BE2C (cell line): ENCODE results near the gene CIB2.

Experiments
- DNase-seq: peaks from one replicate; pipeline ENCODE4 v3.0.0-alpha.2; 2020
- H3K27me3 ChIP-seq: fragments of 250-450 bp; sonication (Bioruptor Pico); 2 replicates; pipeline ENCODE4 v1.5.1; 2020; ENCODE audit warnings: mild to moderate bottlenecking
- H3K36me3 ChIP-seq: fragments of 250-450 bp; sonication (Bioruptor Pico); 2 replicates; pipeline ENCODE4 v1.5.1; 2020; ENCODE audit warnings: mild to moderate bottlenecking
- H3K4me1 ChIP-seq: fragments of 250-450 bp; sonication (Bioruptor Pico); 2 replicates; pipeline ENCODE4 v1.5.1; 2020
- H3K4me3 ChIP-seq: 2 replicates; pipeline ENCODE4 v1.5.1; 2011; ENCODE audit warnings: low read depth, low read length
- H3K9me3 ChIP-seq: fragments of 250-450 bp; sonication (Bioruptor Pico); 2 replicates; pipeline ENCODE4 v1.5.1; 2020
- TF ChIP-seq, protein P1 (sequence below): IDR thresholded peaks from 2 replicates; pipeline ENCODE4 v1.5.1; 2012; ENCODE audit warnings: mild to moderate bottlenecking, low read depth, low read length

CIB2 gene

DNA sequence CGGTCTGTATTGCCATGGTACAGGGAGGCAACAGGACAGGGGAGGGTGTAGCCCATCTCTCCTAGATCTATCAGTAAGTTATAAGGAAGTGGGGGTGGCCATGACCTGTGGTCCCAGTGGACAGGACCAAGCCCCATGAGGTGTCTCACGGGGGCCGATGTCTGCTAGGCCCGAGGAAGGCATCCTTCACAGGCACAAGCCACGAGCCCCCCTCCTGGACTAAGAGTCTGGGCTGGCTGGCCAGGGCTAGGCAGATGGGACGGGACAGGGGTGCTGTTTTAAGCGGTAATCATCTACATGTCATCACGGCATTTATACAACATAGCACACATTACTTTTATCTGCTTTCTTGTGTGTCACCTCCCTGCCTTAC, 51.2 kb downstream of the CIB2 start:
- no peak for DNase-seq
- H3K9me3 ChIP-seq = no peaks in the 10 kb centered on the region
- H3K36me3 ChIP-seq = no peaks in the 10 kb centered on the region
- H3K4me1 ChIP-seq = no peaks in the 10 kb centered on the region
- TF ChIP-seq, protein P1, sequence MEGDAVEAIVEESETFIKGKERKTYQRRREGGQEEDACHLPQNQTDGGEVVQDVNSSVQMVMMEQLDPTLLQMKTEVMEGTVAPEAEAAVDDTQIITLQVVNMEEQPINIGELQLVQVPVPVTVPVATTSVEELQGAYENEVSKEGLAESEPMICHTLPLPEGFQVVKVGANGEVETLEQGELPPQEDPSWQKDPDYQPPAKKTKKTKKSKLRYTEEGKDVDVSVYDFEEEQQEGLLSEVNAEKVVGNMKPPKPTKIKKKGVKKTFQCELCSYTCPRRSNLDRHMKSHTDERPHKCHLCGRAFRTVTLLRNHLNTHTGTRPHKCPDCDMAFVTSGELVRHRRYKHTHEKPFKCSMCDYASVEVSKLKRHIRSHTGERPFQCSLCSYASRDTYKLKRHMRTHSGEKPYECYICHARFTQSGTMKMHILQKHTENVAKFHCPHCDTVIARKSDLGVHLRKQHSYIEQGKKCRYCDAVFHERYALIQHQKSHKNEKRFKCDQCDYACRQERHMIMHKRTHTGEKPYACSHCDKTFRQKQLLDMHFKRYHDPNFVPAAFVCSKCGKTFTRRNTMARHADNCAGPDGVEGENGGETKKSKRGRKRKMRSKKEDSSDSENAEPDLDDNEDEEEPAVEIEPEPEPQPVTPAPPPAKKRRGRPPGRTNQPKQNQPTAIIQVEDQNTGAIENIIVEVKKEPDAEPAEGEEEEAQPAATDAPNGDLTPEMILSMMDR = no peak
- H3K4me3 ChIP-seq = no peak overlapping the region
- no peaks in the 10 kb centered on the region for H3K27me3 ChIP-seq

DNA sequence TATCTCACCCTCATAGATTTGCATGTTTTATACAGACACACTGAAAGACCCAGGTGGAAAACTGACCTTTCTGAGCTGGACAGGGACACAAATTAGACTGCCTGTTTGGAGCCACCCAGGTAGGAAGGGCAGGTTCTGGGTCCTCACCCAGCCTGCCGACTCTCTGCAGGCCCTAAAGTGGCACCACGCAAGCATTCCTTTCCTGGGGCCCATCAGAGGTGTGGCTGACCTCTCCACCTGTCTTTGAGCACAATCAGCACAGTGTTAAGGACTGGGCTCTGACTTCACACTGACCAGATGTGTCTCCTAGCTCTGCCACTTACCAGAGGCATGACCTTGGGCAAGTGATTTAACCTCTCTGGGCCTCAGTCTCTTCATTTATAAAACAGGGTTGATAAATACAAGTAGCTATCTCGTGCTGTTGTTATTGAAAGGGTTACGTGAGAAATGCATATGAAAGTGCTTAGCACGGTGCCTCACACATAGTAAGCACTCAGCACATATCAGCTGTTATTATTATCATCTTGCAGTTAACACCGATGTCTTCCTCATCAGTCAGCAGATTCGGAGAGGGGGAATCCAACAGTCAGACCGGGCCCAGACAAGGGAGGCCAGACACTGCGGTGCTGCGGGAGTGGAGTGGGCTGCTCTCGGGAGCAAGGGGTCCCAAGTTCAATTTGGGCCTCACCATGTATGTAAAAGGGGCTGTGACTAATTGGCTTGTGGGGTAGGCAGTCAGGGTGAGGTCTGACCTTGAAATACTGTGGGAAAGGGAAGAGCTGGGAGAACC, 51.8 kb downstream of the CIB2 start:
- no peak overlapping the region for H3K4me3 ChIP-seq
- H3K4me1 ChIP-seq = no peaks in the 10 kb centered on the region
- no peaks in the 10 kb centered on the region for H3K36me3 ChIP-seq
- TF ChIP-seq, protein P1 = no peak
- H3K9me3 ChIP-seq = no peaks in the 10 kb centered on the region
- H3K27me3 ChIP-seq = no peaks in the 10 kb centered on the region
- DNase-seq = no peak

DNA sequence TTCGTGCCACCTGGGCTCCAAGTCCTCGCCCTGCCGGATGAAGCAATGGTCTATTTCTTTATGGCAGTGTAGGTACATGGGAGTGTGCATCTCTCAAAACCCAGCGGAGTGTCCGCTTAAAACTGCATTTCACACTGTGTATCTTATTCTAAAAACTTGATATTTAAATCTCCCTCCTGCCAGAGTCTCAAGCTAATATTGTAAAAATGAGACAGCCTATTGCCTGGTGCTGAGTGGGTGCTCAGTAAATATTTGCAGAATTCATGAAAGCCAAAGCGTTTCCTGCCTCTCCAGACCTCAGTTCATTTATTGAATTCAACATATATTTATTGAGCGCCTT, 53.4 kb downstream of the CIB2 start:
- H3K9me3 ChIP-seq = no peaks in the 10 kb centered on the region
- H3K4me1 ChIP-seq = no peaks in the 10 kb centered on the region
- no peaks in the 10 kb centered on the region for H3K27me3 ChIP-seq
- H3K4me3 ChIP-seq = peak overlapping the region; percentile 58
- no peaks in the 10 kb centered on the region for H3K36me3 ChIP-seq
- no peak for DNase-seq
- TF ChIP-seq, protein P1 = no peak

DNA sequence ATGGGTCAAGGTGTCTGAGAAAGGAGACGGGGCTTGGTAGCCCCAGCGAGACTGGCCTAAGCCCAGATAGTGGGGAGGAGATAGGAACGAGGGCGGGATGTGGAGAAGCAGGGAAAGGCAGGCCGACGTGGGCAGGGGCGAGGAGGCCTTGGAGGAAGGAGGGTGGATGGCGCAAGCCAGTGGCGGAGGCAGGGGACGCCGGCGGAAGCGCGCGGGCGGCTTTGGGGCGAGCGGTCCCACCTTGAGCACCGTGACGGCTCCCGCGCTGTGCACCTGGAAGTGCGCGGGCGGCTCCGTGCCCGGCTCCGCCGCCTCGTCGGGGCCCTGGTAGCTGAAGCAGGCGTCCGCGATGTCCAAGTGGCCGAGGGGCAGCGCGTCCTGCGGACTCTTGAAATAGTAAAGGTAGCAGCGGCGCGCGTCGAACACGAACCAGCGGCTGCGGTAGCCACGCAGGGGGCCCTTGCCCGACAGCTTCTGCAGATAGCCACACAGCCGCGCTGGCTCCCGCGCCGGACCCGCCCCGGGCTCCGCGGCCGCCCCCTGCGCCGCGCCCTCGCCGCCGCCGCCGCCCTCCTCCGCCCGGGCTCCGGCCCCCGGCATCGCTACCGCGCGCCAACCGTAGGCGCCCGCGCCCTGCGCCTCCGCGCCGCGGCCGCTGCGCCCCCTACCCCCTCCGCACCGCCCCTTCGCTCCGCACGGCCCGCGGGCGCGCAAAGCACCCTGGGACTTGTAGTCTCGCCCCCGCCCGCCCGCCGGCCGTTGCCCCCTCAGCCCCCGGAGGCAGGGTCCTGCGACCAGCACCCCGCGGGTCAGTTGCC, 54.0 kb downstream of the CIB2 start, which contains the start of gene TBC1D2B:
TSS of gene TBC1D2B (minus strand) at position 659 of the 818 bp plus-strand sequence. CDS start at position 600, 59 bp downstream.
- DNase-seq = peak; percentile 80
- H3K4me3 ChIP-seq = peak within 1 kb of the TSS; percentile 84
- H3K27me3 ChIP-seq = no peaks in the 10 kb centered on the region
- no peaks in the 10 kb centered on the region for H3K4me1 ChIP-seq
- TF ChIP-seq, protein P1 = no peak
- no peaks in the 10 kb centered on the region for H3K9me3 ChIP-seq
- no peaks in the 10 kb centered on the region for H3K36me3 ChIP-seq

DNA sequence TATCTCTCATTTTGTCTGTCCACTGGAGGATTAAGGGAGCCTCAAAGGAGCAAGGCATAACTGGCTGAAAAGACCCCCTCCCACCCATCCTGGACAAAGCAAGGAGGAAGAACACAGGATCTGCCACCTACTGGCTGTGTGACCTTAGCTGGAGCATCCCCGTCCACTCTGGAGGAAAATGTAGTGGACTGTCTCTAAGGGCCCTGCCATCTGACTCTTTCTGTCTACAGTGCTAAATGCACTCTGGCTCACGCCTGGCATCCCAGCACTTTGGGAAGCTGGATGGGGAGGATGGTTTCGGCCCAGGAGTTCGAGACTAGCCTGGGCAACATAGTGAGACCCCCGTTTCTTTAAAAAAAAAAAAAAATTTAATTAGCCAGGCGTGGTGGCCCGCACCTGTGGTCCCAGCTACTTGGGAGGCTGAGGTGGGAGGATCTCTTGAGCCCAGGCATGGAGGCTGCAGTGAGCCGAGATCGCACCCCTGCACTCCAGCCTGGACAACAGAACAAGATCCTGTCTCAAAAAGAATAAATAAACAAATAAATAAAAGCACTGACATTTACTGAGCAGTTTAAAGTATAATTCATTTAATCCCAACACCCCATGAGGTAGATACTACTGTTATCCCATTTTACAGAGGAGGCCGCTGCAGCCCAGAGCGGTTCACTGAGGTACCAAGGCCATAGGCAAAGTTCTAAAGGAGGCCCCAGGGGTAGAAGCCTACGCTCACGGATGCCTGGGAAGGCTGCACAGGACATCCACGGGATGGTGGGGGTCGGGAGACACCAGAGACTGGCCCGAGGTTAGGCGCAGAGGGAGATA, 54.8 kb downstream of the CIB2 start:
- no peak for DNase-seq
- Histone ChIP-seq H3K4me3 (peak overlapping the region; percentile 84), H3K9me3 (no peaks in the 10 kb centered on the region), H3K27me3 (no peaks in the 10 kb centered on the region), H3K36me3 (no peaks in the 10 kb centered on the region), H3K4me1 (no peaks in the 10 kb centered on the region)
- TF ChIP-seq, protein P1 = peak; percentile 47
